IMR-90 (cell line): ENCODE data around the gene SRC.

Experiments
- MXI1 ChIP-seq: IDR thresholded peaks from 2 replicates; pipeline ENCODE4 v1.6.1; 2012; ENCODE audit warnings: low read depth, mild to moderate bottlenecking, low read length, moderate library complexity, borderline replicate concordance
- POLR2A ChIP-seq: IDR thresholded peaks from 2 replicates; pipeline ENCODE4 v1.6.1; 2012; ENCODE audit warnings: mild to moderate bottlenecking, low read depth, low read length
- RCOR1 ChIP-seq: IDR thresholded peaks from 2 replicates; pipeline ENCODE4 v1.6.1; 2012; ENCODE audit warnings: mild to moderate bottlenecking, low read length, improper control_type of control experiment; ENCODE audit not compliant: insufficient replicate concordance
- TF ChIP-seq, protein P1 (sequence below): conservative IDR thresholded peaks from 2 replicates; pipeline ENCODE4 v1.5.1; 2012; ENCODE audit warnings: mild to moderate bottlenecking, low read depth, low read length, improper control_type of control experiment

DNA sequence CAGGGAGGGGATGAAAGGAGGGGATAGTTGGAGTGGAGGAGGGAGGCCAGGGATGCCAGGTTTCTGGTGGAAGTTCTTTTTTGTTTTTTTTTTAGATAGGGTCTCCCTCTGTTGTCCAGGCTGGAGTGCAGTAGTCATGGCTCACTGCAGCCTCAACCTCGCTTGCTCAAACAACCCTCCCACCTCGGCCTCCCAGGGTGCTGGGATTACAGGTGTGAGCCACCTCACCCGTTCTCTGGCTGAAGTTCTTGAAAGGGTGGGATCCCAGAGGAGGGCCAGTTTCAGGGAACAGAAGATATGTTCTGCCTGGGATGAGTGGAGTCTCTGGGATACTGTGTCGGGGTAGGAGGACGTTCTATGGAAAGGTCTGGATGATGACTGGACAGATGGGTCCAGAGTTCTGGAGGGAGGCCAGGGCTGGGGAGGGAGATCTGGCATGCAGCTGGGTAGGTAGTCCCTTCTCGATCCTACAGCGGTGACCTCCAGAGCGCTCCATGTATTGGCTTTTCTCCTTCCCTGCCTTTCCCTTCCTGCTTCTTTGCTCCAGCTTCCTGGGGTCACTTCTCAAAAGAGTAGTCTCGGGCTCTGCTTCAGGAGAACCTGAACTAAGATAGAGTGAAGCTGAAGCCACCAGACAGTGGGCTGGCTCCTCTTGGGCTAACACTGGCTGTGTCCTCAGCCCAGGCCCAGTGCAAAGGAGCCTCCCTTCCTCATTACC, 12.7 kb upstream of the SRC start:
- TF ChIP-seq, protein P1, sequence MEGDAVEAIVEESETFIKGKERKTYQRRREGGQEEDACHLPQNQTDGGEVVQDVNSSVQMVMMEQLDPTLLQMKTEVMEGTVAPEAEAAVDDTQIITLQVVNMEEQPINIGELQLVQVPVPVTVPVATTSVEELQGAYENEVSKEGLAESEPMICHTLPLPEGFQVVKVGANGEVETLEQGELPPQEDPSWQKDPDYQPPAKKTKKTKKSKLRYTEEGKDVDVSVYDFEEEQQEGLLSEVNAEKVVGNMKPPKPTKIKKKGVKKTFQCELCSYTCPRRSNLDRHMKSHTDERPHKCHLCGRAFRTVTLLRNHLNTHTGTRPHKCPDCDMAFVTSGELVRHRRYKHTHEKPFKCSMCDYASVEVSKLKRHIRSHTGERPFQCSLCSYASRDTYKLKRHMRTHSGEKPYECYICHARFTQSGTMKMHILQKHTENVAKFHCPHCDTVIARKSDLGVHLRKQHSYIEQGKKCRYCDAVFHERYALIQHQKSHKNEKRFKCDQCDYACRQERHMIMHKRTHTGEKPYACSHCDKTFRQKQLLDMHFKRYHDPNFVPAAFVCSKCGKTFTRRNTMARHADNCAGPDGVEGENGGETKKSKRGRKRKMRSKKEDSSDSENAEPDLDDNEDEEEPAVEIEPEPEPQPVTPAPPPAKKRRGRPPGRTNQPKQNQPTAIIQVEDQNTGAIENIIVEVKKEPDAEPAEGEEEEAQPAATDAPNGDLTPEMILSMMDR = no peak
- TF ChIP-seq POLR2A (no peak), RCOR1 (no peak), MXI1 (no peak)
